Measurements from ENCODE around the gene SLC2A4RG. TPM values are rescaled to one million over a fixed set of nuclear protein-coding genes. Genes with fewer than 3 reads are reported as not detected.

SLC2A4RG gene
- total RNA-seq, 1 donor from 2014 or later: 69.6 TPM

- Mint-ChIP-seq H3K4me1 (ENCODE audit: unreplicated experiment) (no peaks in the 10 kb centered on the region), H3K4me3 (ENCODE audit: unreplicated experiment) (peak overlapping the region; percentile 74), H3K36me3 (ENCODE audit: low read depth, unreplicated experiment) (peaks cover 19% of the 10 kb centered on the region), H3K27me3 (ENCODE audit: unreplicated experiment) (peaks cover 16% of the 10 kb centered on the region), H3K9me3 (ENCODE audit: unreplicated experiment) (no peaks in the 10 kb centered on the region), H3K27ac (ENCODE audit: unreplicated experiment) (peak overlapping the region; percentile 14)
- TF ChIP-seq CTCF (IDR thresholded peaks at IDR 0.05; ENCODE audit: unreplicated experiment): no peak
- no peak for DNase-seq (ENCODE audit: low spot score)
Observed at GRCh38 chr20:63734111-63734945, 5.2 kb upstream of the SLC2A4RG start.

- Mint-ChIP-seq H3K4me3 (ENCODE audit: unreplicated experiment) (no peak overlapping the region), H3K27me3 (ENCODE audit: unreplicated experiment) (peaks cover 16% of the 10 kb centered on the region), H3K4me1 (ENCODE audit: unreplicated experiment) (no peaks in the 10 kb centered on the region), H3K9me3 (ENCODE audit: unreplicated experiment) (no peaks in the 10 kb centered on the region), H3K27ac (ENCODE audit: unreplicated experiment) (no peak overlapping the region), H3K36me3 (ENCODE audit: low read depth, unreplicated experiment) (peaks cover 16% of the 10 kb centered on the region)
- no peak for TF ChIP-seq CTCF (IDR thresholded peaks at IDR 0.05; ENCODE audit: unreplicated experiment)
- DNase-seq (ENCODE audit: low spot score): no peak
Observed at GRCh38 chr20:63734946-63735858, 4.4 kb upstream of the SLC2A4RG start.

- peaks cover 16% of the 10 kb centered on the region for H3K36me3 Mint-ChIP-seq (ENCODE audit: low read depth, unreplicated experiment)
- DNase-seq (ENCODE audit: low spot score): no peak
- no peak for TF ChIP-seq CTCF (IDR thresholded peaks at IDR 0.05; ENCODE audit: unreplicated experiment)
Observed at GRCh38 chr20:63735859-63736718, 3.5 kb upstream of the SLC2A4RG start, which contains the start of gene LIME1. LIME1 (plus strand) TSS chr20:63736664; CDS start chr20:63737550, 886 bp downstream.

GRCh38 chr20:63736893-63737694, 2.5 kb upstream of the SLC2A4RG start:
- Mint-ChIP-seq H3K27ac (ENCODE audit: unreplicated experiment) (no peak overlapping the region), H3K4me3 (ENCODE audit: unreplicated experiment) (no peak overlapping the region), H3K9me3 (ENCODE audit: unreplicated experiment) (no peaks in the 10 kb centered on the region), H3K27me3 (ENCODE audit: unreplicated experiment) (peaks cover 18% of the 10 kb centered on the region), H3K4me1 (ENCODE audit: unreplicated experiment) (no peaks in the 10 kb centered on the region), H3K36me3 (ENCODE audit: low read depth, unreplicated experiment) (peaks cover 16% of the 10 kb centered on the region)
- peak; percentile 11 for DNase-seq (ENCODE audit: low spot score)
- no peak for TF ChIP-seq CTCF (IDR thresholded peaks at IDR 0.05; ENCODE audit: unreplicated experiment)

More at GRCh38 chr20:63735859-63736718, 3.5 kb upstream of the SLC2A4RG start, which contains the start of gene LIME1:
- Mint-ChIP-seq H3K9me3 (ENCODE audit: unreplicated experiment) (no peaks in the 10 kb centered on the region), H3K27ac (ENCODE audit: unreplicated experiment) (no peak within 1 kb of the TSS), H3K27me3 (ENCODE audit: unreplicated experiment) (peaks cover 16% of the 10 kb centered on the region), H3K4me3 (ENCODE audit: unreplicated experiment) (peak within 1 kb of the TSS; percentile 77), H3K4me1 (ENCODE audit: unreplicated experiment) (no peaks in the 10 kb centered on the region)

All from endothelial cell (in vitro differentiated cells).